B cell (primary cell): ENCODE data around the gene RABEP2. TPM values are rescaled to one million over a fixed set of nuclear protein-coding genes. Genes with fewer than 3 reads are reported as not detected.
"Not testable (repeated sequence)": the region's sequence is repeated elsewhere in the genome, so short reads cannot be mapped to it uniquely, and the experiment has no call there.

Source experiments
- ATAC-seq: fragments of 200-7000 bp; cut with Tn5 transposase; one replicate; pipeline ENCODE4 v1.10.0; 2021; ENCODE audit warnings: low read depth, mild to moderate bottlenecking, moderate number of reproducible peaks, moderate library complexity
- CTCF ChIA-PET: fragments of 350-600 bp; sonication (Branson Sonifier 250); formaldehyde crosslinking; loops from one replicate; lab custom pipeline; 2021; ENCODE audit warnings: antibody characterized with exemption, inconsistent platforms; lab: Charles Lee
- POLR2A ChIA-PET: fragments of 350-600 bp; sonication (Branson Sonifier 250); formaldehyde crosslinking; loops from one replicate; lab custom pipeline; 2021; ENCODE audit warnings: antibody characterized with exemption; lab: Charles Lee
- DNase-seq: peaks from one replicate; pipeline ENCODE4 v3.0.0; 2013
- H2AFZ ChIP-seq: 2 replicates; pipeline ENCODE4 v1.6.1; 2012; ENCODE audit warnings: mild to moderate bottlenecking, low read depth, low read length; ENCODE audit not compliant: insufficient read depth, poor library complexity, severe bottlenecking
- H3K27ac ChIP-seq, 2 donors: 1 replicate in 1 of 2; 2 replicates in 1 of 2; pipeline ENCODE4 v1.5.1; 2012 to 2013; ENCODE audit warnings: low read length in 2 of 2, mild to moderate bottlenecking in 2 of 2, moderate library complexity in 1 of 2
- H3K27me3 ChIP-seq, 4 experiments: fragments of 200-600 bp in 1 of 4; sonication (generic) in 1 of 4; replicated peaks in 1 of 4; 1 replicate in 2 of 4; 2 replicates in 2 of 4; pipeline versions ENCODE4 v1.6.1 to v1.7.0; 2013 to 2016; ENCODE audit warnings: low read length in 3 of 4, mild to moderate bottlenecking in 2 of 4, mixed read lengths in 1 of 4, moderate library complexity in 1 of 4; ENCODE audit not compliant: insufficient read depth in 4 of 4, control insufficient read depth in 3 of 4; ENCODE audit errors: control extremely low read depth in 1 of 4
- H3K36me3 ChIP-seq, 2 experiments: replicated peaks in 1 of 2; 1 replicate in 1 of 2; 2 replicates in 1 of 2; pipeline versions ENCODE4 v1.6.1 to v1.7.1; 2013; ENCODE audit warnings: low read length in 1 of 2; ENCODE audit not compliant: insufficient read depth in 2 of 2, control insufficient read depth in 1 of 2; ENCODE audit errors: control extremely low read depth in 1 of 2, extremely low read depth in 1 of 2
- H3K4me1 ChIP-seq, 2 donors: fragments of 200-600 bp in 1 of 2; sonication (generic) in 1 of 2; 1 replicate in 1 of 2; 2 replicates in 1 of 2; pipeline versions ENCODE4 v1.5.1 to v1.6.1; 2013 to 2017; ENCODE audit warnings: low read length in 2 of 2; ENCODE audit not compliant: control insufficient read depth in 2 of 2, insufficient read depth in 2 of 2
- H3K4me2 ChIP-seq: replicated peaks from 2 replicates; pipeline ENCODE3; 2012; ENCODE audit warnings: mild to moderate bottlenecking, low read depth, low read length; ENCODE audit not compliant: poor library complexity, severe bottlenecking
- H3K4me3 ChIP-seq, 5 experiments: fragments of 200-600 bp in 1 of 5; sonication (generic) in 1 of 5; 1 replicate in 3 of 5; 2 replicates in 2 of 5; pipeline versions ENCODE4 v1.5.1 to v1.7.0; 2011 to 2016; ENCODE audit warnings: low read length in 4 of 5, mild to moderate bottlenecking in 4 of 5, low read depth in 2 of 5, control low read depth in 1 of 5, moderate library complexity in 1 of 5; ENCODE audit not compliant: insufficient read depth in 1 of 5; ENCODE audit errors: control extremely low read depth in 1 of 5, extremely low read depth in 1 of 5
- H3K79me2 ChIP-seq: fragments of 200-600 bp; sonication (generic); one replicate; pipeline ENCODE4 v1.6.0; 2016; ENCODE audit warnings: low read length; ENCODE audit not compliant: control insufficient read depth, insufficient read depth
- H3K9ac ChIP-seq: fragments of 200-600 bp; sonication (generic); 2 replicates; pipeline ENCODE4 v1.6.1; 2017; ENCODE audit warnings: mild to moderate bottlenecking, low read length, moderate library complexity
- H3K9me3 ChIP-seq, 3 donors: one replicate each; pipeline versions ENCODE4 v1.6.1 to v1.7.1; 2013; ENCODE audit warnings: low read length in 2 of 3; ENCODE audit not compliant: control insufficient read depth in 2 of 3, insufficient read depth in 1 of 3; ENCODE audit errors: control extremely low read depth in 1 of 3
- H4K20me1 ChIP-seq: 2 replicates; pipeline ENCODE4 v1.6.0; 2012; ENCODE audit warnings: mild to moderate bottlenecking, low read length; ENCODE audit not compliant: insufficient read depth, control insufficient read depth, poor library complexity, severe bottlenecking
- H3K27ac Mint-ChIP-seq: one replicate; pipeline ENCODE4 v1.8.0; 2021; ENCODE audit warnings: mixed read lengths
- H3K27me3 Mint-ChIP-seq: one replicate; pipeline ENCODE4 v1.8.0; 2021; ENCODE audit warnings: mixed read lengths
- H3K4me1 Mint-ChIP-seq: one replicate; pipeline ENCODE4 v1.8.0; 2021; ENCODE audit warnings: mixed read lengths
- H3K4me3 Mint-ChIP-seq: one replicate; pipeline ENCODE4 v1.8.0; 2021; ENCODE audit warnings: mixed read lengths
- H3K9me3 Mint-ChIP-seq: one replicate; pipeline ENCODE4 v1.8.0; 2022; ENCODE audit warnings: mixed read lengths; ENCODE audit not compliant: insufficient read depth
- EZH2 ChIP-seq: IDR thresholded peaks from 2 replicates; pipeline ENCODE4 v1.6.1; 2012; ENCODE audit warnings: borderline replicate concordance, low read depth, mild to moderate bottlenecking, moderate library complexity, low read length; ENCODE audit not compliant: insufficient read depth, poor library complexity, severe bottlenecking
- WGBS: methylation state at CpG from one replicate; pipeline ENCODE4 v1.1.5; 2013; ENCODE audit warnings: missing lambda C conversion rate; ENCODE audit not compliant: insufficient coverage; 5-methylcytosine and 5-hydroxymethylcytosine counted together
- intact Hi-C: fragments of 100-400 bp; cut with micrococcal nuclease; formaldehyde crosslinking; loops from one replicate; pipeline ENCODE4 v1.10.0; 2022
- polyA plus RNA-seq: library from polyadenylated mRNA; depleted of rRNA; stranded (reverse); fragments of >200 nt; gene quantifications from 2 replicates; pipeline ENCODE4 v1.2.3, GENCODE V29; 2012
- total RNA-seq, 2 donors: library from RNA; stranded (reverse); fragments of 120-200 nt in 1 of 2; gene quantifications; 1 replicate in 1 of 2; 2 replicates in 1 of 2; pipeline versions ENCODE4 v1.2.3 to v1.2.4, GENCODE V29; 2013 to 2022
- TF ChIP-seq, protein P1 (sequence below): fragments of 200-600 bp; IDR thresholded peaks from one replicate; pipeline ENCODE4 v1.8.0; 2022; ENCODE audit warnings: antibody characterized with exemption, mild to moderate bottlenecking

Gene RABEP2
- total and polyA plus RNA-seq, 2 donors (not counting 1 experiment from before 2014, with no cell fraction given): 136 to 178 TPM

DNA sequence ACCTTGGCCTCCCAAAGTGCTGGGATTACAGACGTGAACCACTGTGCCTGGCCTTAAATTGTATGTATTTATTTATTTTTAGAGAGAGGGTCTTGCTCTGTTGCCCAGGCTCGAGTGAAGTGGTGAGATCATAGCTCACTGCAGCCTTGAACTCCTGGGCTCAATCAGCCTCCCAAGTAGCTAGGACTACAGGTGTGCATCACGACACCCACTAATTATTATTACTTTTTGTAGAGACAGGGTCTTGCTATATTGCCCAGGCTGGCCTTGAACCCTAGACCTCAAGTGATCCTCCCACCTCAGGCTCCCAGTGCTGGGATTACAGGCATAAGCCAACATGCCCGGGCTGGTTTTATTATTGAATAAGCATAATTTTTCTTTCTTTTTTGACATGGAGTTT lies 21.6 kb upstream of the RABEP2 start:
- POLR2A ChIA-PET: interaction anchor here (1.0 kb wide), 1 partner anchor 14 kb away, joined by 3 read pairs; no protein-coding TSS in a partner anchor
- no peak for DNase-seq

DNA sequence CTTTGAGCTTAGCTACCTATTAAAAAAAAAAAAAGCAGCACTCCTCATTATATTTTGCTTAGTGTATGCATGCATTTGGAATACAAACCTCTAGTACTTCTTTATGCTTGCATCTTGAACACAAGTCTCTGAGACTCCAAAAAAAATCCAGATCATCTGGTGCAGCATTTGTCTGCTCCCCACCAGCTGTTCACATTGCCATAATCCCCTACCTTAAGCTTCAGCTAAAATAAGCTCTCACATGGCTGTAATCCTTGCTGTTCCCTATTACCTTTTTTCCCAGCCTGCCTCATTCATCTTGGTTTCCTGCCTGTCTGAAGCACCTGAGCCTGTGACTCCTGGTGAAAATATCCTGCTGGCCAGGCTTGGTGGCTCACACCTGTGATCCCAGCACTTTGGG lies 18.2 kb upstream of the RABEP2 start:
- Histone ChIP-seq H2AFZ (no peak overlapping the region), H3K79me2 (peaks cover 32% of the 10 kb centered on the region), H3K9me3 (no peaks in the 10 kb centered on the region), H3K27ac (no peak overlapping the region), H3K4me3 (no peak overlapping the region), H3K27me3 (no peaks in the 10 kb centered on the region), H4K20me1 (peaks cover 5% of the 10 kb centered on the region), H3K4me2 (no peak overlapping the region), H3K9ac (no peak overlapping the region), H3K4me1 (peaks cover 9 to 10% of the 10 kb centered on the region in 2 donors), H3K36me3 (peaks cover 0 to 14% of the 10 kb centered on the region in 2 experiments)
- TF ChIP-seq, protein P1, sequence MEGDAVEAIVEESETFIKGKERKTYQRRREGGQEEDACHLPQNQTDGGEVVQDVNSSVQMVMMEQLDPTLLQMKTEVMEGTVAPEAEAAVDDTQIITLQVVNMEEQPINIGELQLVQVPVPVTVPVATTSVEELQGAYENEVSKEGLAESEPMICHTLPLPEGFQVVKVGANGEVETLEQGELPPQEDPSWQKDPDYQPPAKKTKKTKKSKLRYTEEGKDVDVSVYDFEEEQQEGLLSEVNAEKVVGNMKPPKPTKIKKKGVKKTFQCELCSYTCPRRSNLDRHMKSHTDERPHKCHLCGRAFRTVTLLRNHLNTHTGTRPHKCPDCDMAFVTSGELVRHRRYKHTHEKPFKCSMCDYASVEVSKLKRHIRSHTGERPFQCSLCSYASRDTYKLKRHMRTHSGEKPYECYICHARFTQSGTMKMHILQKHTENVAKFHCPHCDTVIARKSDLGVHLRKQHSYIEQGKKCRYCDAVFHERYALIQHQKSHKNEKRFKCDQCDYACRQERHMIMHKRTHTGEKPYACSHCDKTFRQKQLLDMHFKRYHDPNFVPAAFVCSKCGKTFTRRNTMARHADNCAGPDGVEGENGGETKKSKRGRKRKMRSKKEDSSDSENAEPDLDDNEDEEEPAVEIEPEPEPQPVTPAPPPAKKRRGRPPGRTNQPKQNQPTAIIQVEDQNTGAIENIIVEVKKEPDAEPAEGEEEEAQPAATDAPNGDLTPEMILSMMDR: no peak
- no peak for TF ChIP-seq EZH2
- no peak overlapping the region for H3K27ac Mint-ChIP-seq
- CTCF ChIA-PET: interaction anchor here (0.7 to 7.0 kb wide), 7 partner anchors 9 to 105 kb away, joined by 3 to 114 read pairs (median 70); partner anchors contain the start of genes CD19, RABEP2 and SH2B1
- no peaks in the 10 kb centered on the region for H3K9me3 Mint-ChIP-seq
- intact Hi-C loops: no loop called here
- POLR2A ChIA-PET: interaction anchor here (0.7 to 3.0 kb wide), 3 partner anchors 7 to 15 kb away, joined by 3 to 17 read pairs (median 11); partner anchors contain the start of gene CD19
- no peak overlapping the region for H3K4me3 Mint-ChIP-seq
- H3K4me1 Mint-ChIP-seq: peaks cover 17% of the 10 kb centered on the region
- H3K27me3 Mint-ChIP-seq: no peaks in the 10 kb centered on the region
- ATAC-seq (no peak), DNase-seq (no peak)

More for the DNA sequence above, 21.6 kb upstream of the RABEP2 start:
- H3K27ac Mint-ChIP-seq: no peak overlapping the region
- H3K4me1 Mint-ChIP-seq: peaks cover 24% of the 10 kb centered on the region
- H3K27me3 Mint-ChIP-seq: no peaks in the 10 kb centered on the region
- no peaks in the 10 kb centered on the region for H3K9me3 Mint-ChIP-seq
- Histone ChIP-seq H3K36me3 (no peaks in the 10 kb centered on the region), H3K4me1 (peaks cover 12 to 19% of the 10 kb centered on the region in 2 donors), H3K27me3 (no peaks in the 10 kb centered on the region), H2AFZ (no peak overlapping the region), H3K4me2 (no peak overlapping the region), H3K9me3 (no peaks in the 10 kb centered on the region), H3K4me3 (no peak overlapping the region), H3K27ac (no peak overlapping the region), H3K9ac (no peak overlapping the region), H4K20me1 (peaks cover 7% of the 10 kb centered on the region), H3K79me2 (peaks cover 27% of the 10 kb centered on the region)
- ATAC-seq: no peak
- 83% methylated on average over 1 of the region's 4 CpGs for WGBS
- CTCF ChIA-PET: interaction anchor here (0.7 to 7.0 kb wide), 6 partner anchors 23 to 719 kb away, joined by 3 to 70 read pairs (median 8); partner anchors contain the start of genes SH2B1 and TUFM
- intact Hi-C loops: no loop called here
- no peak for TF ChIP-seq EZH2
- TF ChIP-seq, protein P1: no peak
- H3K4me3 Mint-ChIP-seq: no peak overlapping the region

- Histone ChIP-seq H3K4me1 (peaks cover 22 to 25% of the 10 kb centered on the region in 2 donors), H3K36me3 (peaks cover 0 to 45% of the 10 kb centered on the region in 2 experiments), H3K79me2 (peaks cover 64% of the 10 kb centered on the region), H4K20me1 (peaks cover 24% of the 10 kb centered on the region)
- DNase-seq, intact Hi-C loops, H3K4me2 ChIP-seq, H3K4me3 ChIP-seq, H3K9me3 ChIP-seq, H3K9me3 Mint-ChIP-seq, H2AFZ ChIP-seq, ATAC-seq, H3K27me3 Mint-ChIP-seq, H3K4me3 Mint-ChIP-seq, H3K27me3 ChIP-seq, H3K9ac ChIP-seq, H3K27ac ChIP-seq: not testable (repeated sequence)
- Mint-ChIP-seq H3K4me1 (peaks cover 35% of the 10 kb centered on the region), H3K27ac (peak overlapping the region; percentile 70)
- ChIA-PET CTCF (interaction anchor here (0.9 kb wide), 1 partner anchor 76 kb away, joined by 4 read pairs; the partner anchor contains the start of gene SH2B1), POLR2A (interaction anchor here (0.7 kb wide), 1 partner anchor 1478 kb away, joined by 3 read pairs; no protein-coding TSS in a partner anchor)
- 98% methylated on average over 6 of the region's 7 CpGs for WGBS
These were observed 14.8 kb upstream of the RABEP2 start for GRCh38 chr16:28939825-28940224.
